ENCODE measurements around the gene KRTAP2-1. TPM values are rescaled to one million over a fixed set of nuclear protein-coding genes. Genes with fewer than 3 reads are reported as not detected.
"Not testable (repeated sequence)": the region's sequence is repeated elsewhere in the genome, so short reads cannot be mapped to it uniquely, and the experiment has no call there.

KRTAP2-1 gene, protein sequence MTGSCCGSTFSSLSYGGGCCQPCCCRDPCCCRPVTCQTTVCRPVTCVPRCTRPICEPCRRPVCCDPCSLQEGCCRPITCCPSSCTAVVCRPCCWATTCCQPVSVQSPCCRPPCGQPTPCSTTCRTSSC
- total RNA-seq (2021; ENCODE audit: unreplicated experiment) (not detected), Bru-seq, nascent RNA (not detected), BruChase-seq, experiment 1, labeled RNA remaining after a 6-hour chase (not detected), BruChase-seq, experiment 2, labeled RNA remaining after a 2-hour chase (not detected)
- 0.57 and 0.73 TPM in 2 replicates for polyA plus RNA-seq (2012)
- long read RNA-seq, result 0 reads

DNA sequence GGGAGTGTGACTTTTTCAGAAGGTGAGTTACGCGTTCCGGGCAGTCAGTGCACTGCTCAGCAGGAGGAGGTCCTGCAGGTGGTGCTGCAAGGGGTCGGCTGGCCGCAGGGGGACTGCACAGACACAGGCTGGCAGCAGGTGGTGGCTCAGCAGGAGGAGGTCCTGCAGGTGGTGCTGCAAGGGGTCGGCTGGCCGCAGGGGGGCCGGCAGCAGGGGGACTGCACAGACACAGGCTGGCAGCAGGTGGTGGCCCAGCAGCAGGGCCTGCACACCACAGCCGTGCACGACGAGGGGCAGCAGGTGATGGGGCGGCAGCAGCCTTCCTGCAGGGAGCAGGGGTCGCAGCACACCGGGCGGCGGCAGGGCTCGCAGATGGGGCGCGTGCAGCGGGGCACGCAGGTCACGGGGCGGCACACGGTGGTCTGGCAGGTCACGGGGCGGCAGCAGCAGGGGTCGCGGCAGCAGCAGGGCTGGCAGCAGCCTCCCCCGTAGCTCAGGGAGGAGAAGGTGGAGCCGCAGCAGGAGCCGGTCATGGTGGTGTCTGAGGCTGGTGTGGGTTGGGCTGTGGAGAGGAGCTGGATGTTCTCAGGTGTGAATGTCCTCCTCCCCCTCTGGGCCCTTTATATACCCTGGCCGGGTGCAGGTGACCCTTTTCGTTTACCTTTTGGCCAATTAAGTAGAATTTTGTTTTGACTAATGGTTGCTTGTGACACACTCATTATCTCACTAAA lies at the start of gene KRTAP2-1:
TSS of gene KRTAP2-1 (minus strand) at position 582 of the 731 bp plus-strand sequence. CDS start at position 533, 49 bp downstream.
- RAD21 ChIA-PET (ENCODE audit: low non-redundant PET in 1 of 2, low total read pairs in 2 of 2, uncharacterized antibody in 2 of 2, unreplicated experiment in 2 of 2), result not testable (repeated sequence)

DNA sequence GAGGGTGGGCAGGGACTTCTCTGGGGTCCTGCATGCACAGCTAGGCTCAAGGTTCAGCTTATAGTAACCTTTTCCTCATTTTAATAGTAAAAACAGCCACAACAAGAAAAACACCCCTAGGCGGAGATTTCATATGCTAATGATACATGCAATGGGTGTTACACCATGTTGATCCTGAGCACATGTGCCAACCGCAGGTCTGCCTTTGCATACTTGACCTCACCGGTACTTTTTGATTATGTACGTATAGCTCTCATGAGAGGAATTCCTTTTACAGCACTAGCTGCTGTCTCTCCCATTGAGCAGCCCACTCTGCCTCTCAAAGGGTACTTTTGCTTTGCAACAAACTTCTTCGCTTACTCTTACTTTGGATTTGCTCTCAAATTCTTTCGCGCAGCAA lies 48.9 kb upstream of the KRTAP2-1 start:
- H3K36me3 ChIP-seq (ENCODE audit: control insufficient read depth in 1 of 2, insufficient read depth in 2 of 2, low read length in 2 of 2), result peaks cover 0 to 4% of the 10 kb centered on the region in 2 experiments; a peak in 1 of 4 replicates
- RAD21 ChIA-PET (ENCODE audit: low non-redundant PET in 1 of 2, low total read pairs in 2 of 2, uncharacterized antibody in 2 of 2, unreplicated experiment in 2 of 2), result no interaction called here
- CTCF ChIA-PET, result no interaction called here
- POLR2A ChIA-PET, result no interaction called here
- H3K4me1 ChIP-seq (ENCODE audit: control insufficient read depth in 1 of 2, insufficient read depth in 2 of 2, low read length in 2 of 2), result peaks cover 0 to 11% of the 10 kb centered on the region in 2 experiments; a peak in 1 of 4 replicates
- no peaks in the 10 kb centered on the region for H3K27me3 ChIP-seq (ENCODE audit: insufficient read depth, low read length)
- H3K9me3 ChIP-seq (ENCODE audit: control insufficient read depth in 1 of 2, insufficient read depth in 1 of 2, low read depth in 1 of 2, low read length in 2 of 2), result peaks cover 0 to 5% of the 10 kb centered on the region in 2 experiments; a peak in 1 of 4 replicates
- no peak for DNase-seq (ENCODE audit: low read depth, low spot score)
- H4K20me1 ChIP-seq (ENCODE audit: insufficient read depth), result no peaks in the 10 kb centered on the region
- no peak for ATAC-seq
- intact Hi-C loops (cut with micrococcal nuclease), result no loop called here
- no peaks in the 10 kb centered on the region for H3K9me2 ChIP-seq (ENCODE audit: insufficient read depth)
- H3K27ac ChIP-seq (ENCODE audit: low read depth, low read length), result no peak overlapping the region
- BruUV-seq (replicated peaks), result no TSS peak
- H3K4me3 ChIP-seq (replicated peaks in 1 of 2; ENCODE audit: low read depth in 1 of 2, low read length in 2 of 2), result no peak overlapping the region
- H2AFZ ChIP-seq (ENCODE audit: low read depth, low read length, poor library complexity, severe bottlenecking), result no peak overlapping the region
- no peak overlapping the region for H3K9ac ChIP-seq (ENCODE audit: low read length)
- no peak overlapping the region for H3K4me2 ChIP-seq (ENCODE audit: low read length)
- no peaks in the 10 kb centered on the region for H3K79me2 ChIP-seq (ENCODE audit: insufficient read depth, low read length)
- no peak for TF ChIP-seq EZH2 (IDR thresholded peaks at IDR 0.05)
- no peak for TF ChIP-seq RAD21 (IDR thresholded peaks at IDR 0.05; ENCODE audit: low read depth)
- no peak for TF ChIP-seq JUND (IDR thresholded peaks at IDR 0.05)
- TF ChIP-seq SIN3A (IDR thresholded peaks at IDR 0.05; ENCODE audit: low read depth), result no peak
- TF ChIP-seq SRF (IDR thresholded peaks at IDR 0.05; ENCODE audit: low read depth), result no peak
- TF ChIP-seq SP1 (IDR thresholded peaks at IDR 0.05; ENCODE audit: low read depth), result no peak
- TF ChIP-seq EGR1 (IDR thresholded peaks at IDR 0.05; ENCODE audit: low read depth), result no peak
- TF ChIP-seq ZNF274 (IDR thresholded peaks at IDR 0.05; ENCODE audit: low read depth, low read length), result no peak
- TF ChIP-seq FOSL1 (IDR thresholded peaks at IDR 0.05; ENCODE audit: low read depth), result no peak
- TF ChIP-seq, protein P1, sequence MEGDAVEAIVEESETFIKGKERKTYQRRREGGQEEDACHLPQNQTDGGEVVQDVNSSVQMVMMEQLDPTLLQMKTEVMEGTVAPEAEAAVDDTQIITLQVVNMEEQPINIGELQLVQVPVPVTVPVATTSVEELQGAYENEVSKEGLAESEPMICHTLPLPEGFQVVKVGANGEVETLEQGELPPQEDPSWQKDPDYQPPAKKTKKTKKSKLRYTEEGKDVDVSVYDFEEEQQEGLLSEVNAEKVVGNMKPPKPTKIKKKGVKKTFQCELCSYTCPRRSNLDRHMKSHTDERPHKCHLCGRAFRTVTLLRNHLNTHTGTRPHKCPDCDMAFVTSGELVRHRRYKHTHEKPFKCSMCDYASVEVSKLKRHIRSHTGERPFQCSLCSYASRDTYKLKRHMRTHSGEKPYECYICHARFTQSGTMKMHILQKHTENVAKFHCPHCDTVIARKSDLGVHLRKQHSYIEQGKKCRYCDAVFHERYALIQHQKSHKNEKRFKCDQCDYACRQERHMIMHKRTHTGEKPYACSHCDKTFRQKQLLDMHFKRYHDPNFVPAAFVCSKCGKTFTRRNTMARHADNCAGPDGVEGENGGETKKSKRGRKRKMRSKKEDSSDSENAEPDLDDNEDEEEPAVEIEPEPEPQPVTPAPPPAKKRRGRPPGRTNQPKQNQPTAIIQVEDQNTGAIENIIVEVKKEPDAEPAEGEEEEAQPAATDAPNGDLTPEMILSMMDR (IDR thresholded peaks at IDR 0.05 in 2 of 3, conservative IDR thresholded peaks at IDR 0.05 in 1 of 3; ENCODE audit: borderline replicate concordance in 1 of 3, insufficient read depth in 1 of 3, low read depth in 2 of 3, low read length in 2 of 3), result no peak
- TF ChIP-seq, protein P2, sequence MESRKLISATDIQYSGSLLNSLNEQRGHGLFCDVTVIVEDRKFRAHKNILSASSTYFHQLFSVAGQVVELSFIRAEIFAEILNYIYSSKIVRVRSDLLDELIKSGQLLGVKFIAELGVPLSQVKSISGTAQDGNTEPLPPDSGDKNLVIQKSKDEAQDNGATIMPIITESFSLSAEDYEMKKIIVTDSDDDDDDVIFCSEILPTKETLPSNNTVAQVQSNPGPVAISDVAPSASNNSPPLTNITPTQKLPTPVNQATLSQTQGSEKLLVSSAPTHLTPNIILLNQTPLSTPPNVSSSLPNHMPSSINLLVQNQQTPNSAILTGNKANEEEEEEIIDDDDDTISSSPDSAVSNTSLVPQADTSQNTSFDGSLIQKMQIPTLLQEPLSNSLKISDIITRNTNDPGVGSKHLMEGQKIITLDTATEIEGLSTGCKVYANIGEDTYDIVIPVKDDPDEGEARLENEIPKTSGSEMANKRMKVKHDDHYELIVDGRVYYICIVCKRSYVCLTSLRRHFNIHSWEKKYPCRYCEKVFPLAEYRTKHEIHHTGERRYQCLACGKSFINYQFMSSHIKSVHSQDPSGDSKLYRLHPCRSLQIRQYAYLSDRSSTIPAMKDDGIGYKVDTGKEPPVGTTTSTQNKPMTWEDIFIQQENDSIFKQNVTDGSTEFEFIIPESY (IDR thresholded peaks at IDR 0.05; ENCODE audit: extremely low read depth, insufficient replicate concordance, low read length), result no peak
- TF ChIP-seq EZH2phosphoT487 (IDR thresholded peaks at IDR 0.05; ENCODE audit: borderline replicate concordance), result no peak
- TF ChIP-seq ZFX (IDR thresholded peaks at IDR 0.05), result no peak
- TF ChIP-seq CBX3 (IDR thresholded peaks at IDR 0.05; ENCODE audit: low read depth), result no peak
- no peak for TF ChIP-seq POLR2AphosphoS5 (IDR thresholded peaks at IDR 0.05; ENCODE audit: low read depth, low read length)
- no peak for TF ChIP-seq YY1 (IDR thresholded peaks at IDR 0.05; ENCODE audit: extremely low read depth, insufficient replicate concordance, low read depth, low read length)

More for the DNA sequence above, at the start of gene KRTAP2-1:
- H3K4me2 ChIP-seq (ENCODE audit: low read length); H4K20me1 ChIP-seq (ENCODE audit: insufficient read depth); H3K79me2 ChIP-seq (ENCODE audit: insufficient read depth, low read length); ATAC-seq; H3K4me3 ChIP-seq (replicated peaks in 1 of 2; ENCODE audit: low read depth in 1 of 2, low read length in 2 of 2); H2AFZ ChIP-seq (ENCODE audit: low read depth, low read length, poor library complexity, severe bottlenecking); intact Hi-C loops (cut with micrococcal nuclease); CTCF ChIA-PET; DNase-seq (ENCODE audit: low read depth, low spot score); H3K9me3 ChIP-seq (ENCODE audit: control insufficient read depth in 1 of 2, insufficient read depth in 1 of 2, low read depth in 1 of 2, low read length in 2 of 2); BruUV-seq (replicated peaks); H3K27ac ChIP-seq (ENCODE audit: low read depth, low read length); H3K9ac ChIP-seq (ENCODE audit: low read length); H3K4me1 ChIP-seq (ENCODE audit: control insufficient read depth in 1 of 2, insufficient read depth in 2 of 2, low read length in 2 of 2); H3K27me3 ChIP-seq (ENCODE audit: insufficient read depth, low read length); POLR2A ChIA-PET; H3K9me2 ChIP-seq (ENCODE audit: insufficient read depth): not testable (repeated sequence)
- H3K36me3 ChIP-seq (ENCODE audit: control insufficient read depth in 1 of 2, insufficient read depth in 2 of 2, low read length in 2 of 2), result peaks cover 0 to 11% of the 10 kb centered on the region in 2 experiments; a peak in 1 of 4 replicates

All from HCT116 (cell line).